ENCODE results near the gene FANCB. TPM values are rescaled to one million over a fixed set of nuclear protein-coding genes. Genes with fewer than 3 reads are reported as not detected.

Gene FANCB
- total and polyA plus RNA-seq, 9 of the 15 experiments (the other 6 are each of a cell fraction or from before 2014, with no cell fraction given), result 6.5 to 21.3 (median 14.6) TPM

GRCh38 chrX:14872851-14873675 lies at the start of gene FANCB, which contains the start of gene MOSPD2 (continued):
- peak; percentile 81 for TF ChIP-seq ZNF740 (CRISPR knock-in tag; IDR thresholded peaks at IDR 0.05)
- no peak for TF ChIP-seq ZNF740 (tag; IDR thresholded peaks at IDR 0.05)
- TF ChIP-seq RBM25 (IDR thresholded peaks at IDR 0.05; ENCODE audit: low read depth, low read length, severe bottlenecking), result peak; percentile 32
- TF ChIP-seq CTBP1 (IDR thresholded peaks at IDR 0.05; ENCODE audit: borderline replicate concordance), result 0 out of 2 replicates have a peak, but pooled peaks have one; percentile 19
- no peak for TF ChIP-seq ZNF197 (CRISPR knock-in tag; IDR thresholded peaks at IDR 0.05; ENCODE audit: low read depth)
- peak; percentile 85 for TF ChIP-seq KDM5B (IDR thresholded peaks at IDR 0.05; ENCODE audit: insufficient replicate concordance, low read depth, low read length)
- TF ChIP-seq THRB (CRISPR knock-in tag; conservative IDR thresholded peaks at IDR 0.05), result no peak
- TF ChIP-seq CHD1 (IDR thresholded peaks at IDR 0.05; ENCODE audit: low read length), result no peak
- TF ChIP-seq C11orf30 (IDR thresholded peaks at IDR 0.05; ENCODE audit: low read depth), result peak; percentile 78
- TF ChIP-seq GTF2F1 (IDR thresholded peaks at IDR 0.05; ENCODE audit: low read depth, low read length), result no peak
- peak; percentile 40; the same call in 1 of the 2 replicates for TF ChIP-seq RAD51 (IDR thresholded peaks at IDR 0.05; ENCODE audit: borderline replicate concordance, low read depth)
- 0 out of 2 replicates have a peak, but pooled peaks have one; percentile 62 for TF ChIP-seq ZZZ3 (IDR thresholded peaks at IDR 0.05)
- TF ChIP-seq HDGF (IDR thresholded peaks at IDR 0.05), result no peak
- peak; percentile 13; the same call in 1 of the 2 replicates for TF ChIP-seq ETV1 (tag; conservative IDR thresholded peaks at IDR 0.05; ENCODE audit: low read depth)
- peak; percentile 22 to 51; a peak in 1 of 4 replicates for TF ChIP-seq SIN3A (IDR thresholded peaks at IDR 0.05; ENCODE audit: borderline replicate concordance in 2 of 2, control insufficient read depth in 1 of 2, low read depth in 2 of 2, low read length in 2 of 2)
- peak; percentile 45 to 62; a peak in 2 of 4 replicates for TF ChIP-seq MNT (conservative IDR thresholded peaks at IDR 0.05)
- 0 out of 2 replicates have a peak, but pooled peaks have one; percentile 41 for TF ChIP-seq POLR2H (tag; IDR thresholded peaks at IDR 0.05; ENCODE audit: low read depth)
- TF ChIP-seq SAP30 (IDR thresholded peaks at IDR 0.05; ENCODE audit: borderline replicate concordance, insufficient read depth, low read depth, low read length, poor library complexity, severe bottlenecking), result peak; percentile 87
- TF ChIP-seq CEBPB (tag; IDR thresholded peaks at IDR 0.05), result peak; percentile 88
- TF ChIP-seq CREM (IDR thresholded peaks at IDR 0.05; ENCODE audit: low read depth), result peak; percentile 92
- peak; percentile 68 for TF ChIP-seq ELF1 (tag; IDR thresholded peaks at IDR 0.05)
- peak; percentile 21; the same call in 1 of the 2 replicates for TF ChIP-seq LCOR (CRISPR knock-in tag; IDR thresholded peaks at IDR 0.05)
- no peak for TF ChIP-seq ZNF780A (CRISPR knock-in tag; IDR thresholded peaks at IDR 0.05)

Data from K562 (cell line).